IPS DF 6.9 (cell line): ENCODE data around the gene CES1.
A peak's percentile ranks its signal among the peaks of the same experiment; 100 is the strongest.
"Not testable (repeated sequence)": the region's sequence is repeated elsewhere in the genome, so short reads cannot be mapped to it uniquely, and the experiment has no call there.

Source experiments
- DNase-seq: peaks from one replicate; pipeline ENCODE4 v3.0.0-alpha.2; 2013; ENCODE audit warnings: low read depth, low spot score
- H3K27ac ChIP-seq: one replicate; pipeline ENCODE4 v1.5.1; 2013; ENCODE audit warnings: low read length, control low read depth
- H3K27me3 ChIP-seq: 2 replicates; pipeline ENCODE4 v1.6.1; 2013; ENCODE audit warnings: mild to moderate bottlenecking, low read length; ENCODE audit not compliant: control insufficient read depth, insufficient read depth
- H3K36me3 ChIP-seq: 2 replicates; pipeline ENCODE4 v1.6.1; 2013; ENCODE audit warnings: low read length; ENCODE audit not compliant: control insufficient read depth, insufficient read depth
- H3K4me1 ChIP-seq: 2 replicates; pipeline ENCODE4 v1.6.1; 2013; ENCODE audit warnings: low read length; ENCODE audit not compliant: control insufficient read depth, insufficient read depth
- H3K4me3 ChIP-seq: 2 replicates; pipeline ENCODE4 v1.5.1; 2013; ENCODE audit warnings: mild to moderate bottlenecking, low read length
- H3K9me3 ChIP-seq: 2 replicates; pipeline ENCODE4 v1.6.1; 2013; ENCODE audit warnings: low read length, inconsistent platforms; ENCODE audit not compliant: control insufficient read depth, insufficient read depth
- WGBS: extraction: QIAGEN DNeasy Blood & Tissue Kit; methylation state at CpG from one replicate; pipeline ENCODE4 v1.1.7; 2013; ENCODE audit warnings: mixed read lengths, missing lambda C conversion rate; ENCODE audit not compliant: insufficient read length, insufficient coverage; 5-methylcytosine and 5-hydroxymethylcytosine counted together

CES1 gene

DNA sequence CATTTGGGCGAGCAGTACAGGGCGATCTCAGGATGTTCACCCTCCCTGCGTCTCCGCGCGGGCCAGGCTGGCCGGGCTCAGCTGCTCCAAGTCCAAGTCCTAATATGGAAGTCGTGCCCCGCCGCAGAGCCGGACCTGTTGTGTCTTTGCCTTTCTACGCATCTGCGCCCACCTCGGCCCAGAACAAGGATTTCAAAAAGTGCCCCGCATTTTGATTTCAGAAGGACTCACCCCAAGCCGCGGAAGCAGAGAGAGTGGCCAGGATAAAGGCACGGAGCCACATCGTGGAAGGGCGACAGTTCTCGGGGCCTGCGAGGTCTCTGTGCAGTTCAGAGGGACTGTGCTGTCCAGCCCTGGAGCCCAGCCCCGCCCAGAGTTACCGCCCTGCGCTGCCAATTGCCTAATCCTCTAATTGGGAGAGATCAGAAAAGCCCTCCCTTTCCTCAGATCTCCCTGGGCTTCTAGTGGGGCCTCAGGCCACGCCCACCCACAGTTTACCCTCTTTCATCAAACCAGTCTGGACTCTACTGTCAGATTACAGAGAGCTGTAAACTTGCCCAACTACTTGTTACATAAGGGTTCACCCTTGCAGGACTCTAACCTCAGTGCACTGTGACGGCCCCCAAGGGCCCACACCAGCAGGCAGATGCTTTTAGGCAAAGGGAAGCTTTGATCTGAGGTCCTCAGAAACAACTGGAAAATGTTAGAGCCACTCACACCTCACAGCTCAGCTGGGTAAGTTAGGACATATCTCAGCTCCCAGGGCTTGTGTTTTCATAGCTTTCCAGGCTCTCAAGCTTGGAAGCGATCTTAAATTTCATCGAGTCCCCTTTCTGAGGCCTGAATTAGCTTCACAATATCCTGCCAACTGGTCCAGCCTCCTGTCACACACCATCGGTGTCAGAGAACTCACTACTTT lies at the start of gene CES1:
TSS of gene CES1 (minus strand) at position 324 of the 919 bp plus-strand sequence. CDS start at position 283, 41 bp downstream.
- Histone ChIP-seq H3K4me3 (no peak within 1 kb of the TSS), H3K36me3 (no peaks in the 10 kb centered on the region), H3K9me3 (no peaks in the 10 kb centered on the region), H3K4me1 (no peaks in the 10 kb centered on the region), H3K27me3 (no peaks in the 10 kb centered on the region), H3K27ac (no peak within 1 kb of the TSS)
- peak; percentile 22 for DNase-seq
- no CpG with 5 or more reads among the region's 30 CpGs for WGBS

DNA sequence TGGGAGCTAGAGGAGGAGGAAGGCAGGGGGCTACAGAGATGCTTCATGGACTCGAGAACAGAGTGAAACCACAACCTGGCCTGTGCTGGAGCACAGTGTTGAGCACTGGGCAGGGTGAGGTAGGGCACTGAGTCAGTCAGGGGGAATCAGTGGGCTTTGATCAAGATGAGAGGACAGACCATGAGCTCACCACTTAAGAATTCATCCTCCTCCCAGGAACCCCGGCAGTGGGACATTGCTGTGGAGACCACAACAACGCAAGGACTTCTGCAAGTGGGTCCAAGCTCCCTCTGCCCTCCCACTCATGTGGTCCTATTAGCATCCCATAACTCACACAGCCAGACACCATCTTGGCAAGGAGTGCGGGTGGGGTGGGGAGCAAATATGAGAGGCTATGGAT lies 44.0 kb upstream of the CES1 start:
- no peaks in the 10 kb centered on the region for H3K9me3 ChIP-seq
- no peak for DNase-seq

DNA sequence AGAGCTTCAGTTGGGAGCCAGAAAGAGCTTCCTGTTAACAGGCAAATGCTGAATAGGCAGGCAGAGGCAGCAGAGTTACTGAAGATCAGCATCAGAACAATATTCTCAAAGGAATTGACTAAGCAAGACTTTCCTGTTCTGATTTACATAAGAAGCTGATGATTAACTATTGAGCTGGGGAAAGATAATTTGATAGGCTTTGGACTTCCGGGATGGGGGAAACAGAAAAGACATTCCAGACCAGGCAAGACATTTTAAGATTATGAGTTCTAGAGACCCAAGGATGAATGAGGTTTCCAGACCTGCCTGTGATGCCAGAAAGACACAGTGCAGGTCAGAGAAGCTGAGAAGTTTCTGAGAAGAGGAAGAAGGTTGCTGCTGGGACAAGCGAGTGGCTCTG lies 42.4 kb upstream of the CES1 start, which contains the start of gene CES5A:
TSS of gene CES5A (minus strand) at position 101 of the 400 bp plus-strand sequence. CDS start 152 bp downstream, outside the sequence.
- Histone ChIP-seq H3K4me3 (no peak within 1 kb of the TSS), H3K9me3 (no peaks in the 10 kb centered on the region), H3K27me3 (no peaks in the 10 kb centered on the region), H3K4me1 (no peaks in the 10 kb centered on the region), H3K27ac (no peak within 1 kb of the TSS), H3K36me3 (no peaks in the 10 kb centered on the region)
- DNase-seq, result no peak
- no CpG with 5 or more reads among the region's 2 CpGs for WGBS

More for the DNA sequence above, 44.0 kb upstream of the CES1 start:
- H3K4me1 ChIP-seq, result no peaks in the 10 kb centered on the region
- no peak overlapping the region for H3K27ac ChIP-seq
- no CpG with 5 or more reads among the region's 4 CpGs for WGBS
- H3K4me3 ChIP-seq, result no peak overlapping the region
- H3K27me3 ChIP-seq, result no peaks in the 10 kb centered on the region
- H3K36me3 ChIP-seq, result no peaks in the 10 kb centered on the region

GRCh38 chr16:55873122-55873521 lies 40.2 kb upstream of the CES1 start:
- WGBS, result no CpG with 5 or more reads among the region's 5 CpGs
- H3K4me1 ChIP-seq, result no peaks in the 10 kb centered on the region
- no peaks in the 10 kb centered on the region for H3K9me3 ChIP-seq
- H3K27ac ChIP-seq, result no peak overlapping the region
- no peak for DNase-seq
- no peak overlapping the region for H3K4me3 ChIP-seq
- no peaks in the 10 kb centered on the region for H3K36me3 ChIP-seq
- no peaks in the 10 kb centered on the region for H3K27me3 ChIP-seq

DNA sequence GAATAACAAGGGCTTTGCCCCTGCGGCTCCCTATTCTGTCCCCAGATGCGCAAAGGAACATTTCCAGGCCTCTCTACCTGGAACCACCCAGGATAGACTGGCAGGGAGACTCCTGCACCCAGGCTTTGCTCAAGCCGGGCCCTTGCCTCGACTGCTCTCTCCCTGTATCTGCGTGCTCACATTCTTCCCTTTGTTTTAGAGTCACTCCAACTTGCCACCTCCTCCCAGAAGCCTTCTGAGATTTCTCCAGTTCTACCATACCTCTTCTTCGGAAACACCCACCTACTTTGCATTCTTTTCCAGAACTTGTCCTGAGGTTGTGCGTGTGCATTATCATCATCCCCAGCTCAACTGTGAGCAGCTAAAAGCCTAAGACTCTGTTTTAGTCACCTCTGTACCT lies 39.2 kb upstream of the CES1 start:
- DNase-seq, result no peak
- Histone ChIP-seq H3K9me3 (no peaks in the 10 kb centered on the region), H3K27ac (no peak overlapping the region), H3K4me3 (no peak overlapping the region), H3K27me3 (no peaks in the 10 kb centered on the region), H3K36me3 (no peaks in the 10 kb centered on the region), H3K4me1 (no peaks in the 10 kb centered on the region)
- WGBS, result no CpG with 5 or more reads among the region's 7 CpGs

DNA sequence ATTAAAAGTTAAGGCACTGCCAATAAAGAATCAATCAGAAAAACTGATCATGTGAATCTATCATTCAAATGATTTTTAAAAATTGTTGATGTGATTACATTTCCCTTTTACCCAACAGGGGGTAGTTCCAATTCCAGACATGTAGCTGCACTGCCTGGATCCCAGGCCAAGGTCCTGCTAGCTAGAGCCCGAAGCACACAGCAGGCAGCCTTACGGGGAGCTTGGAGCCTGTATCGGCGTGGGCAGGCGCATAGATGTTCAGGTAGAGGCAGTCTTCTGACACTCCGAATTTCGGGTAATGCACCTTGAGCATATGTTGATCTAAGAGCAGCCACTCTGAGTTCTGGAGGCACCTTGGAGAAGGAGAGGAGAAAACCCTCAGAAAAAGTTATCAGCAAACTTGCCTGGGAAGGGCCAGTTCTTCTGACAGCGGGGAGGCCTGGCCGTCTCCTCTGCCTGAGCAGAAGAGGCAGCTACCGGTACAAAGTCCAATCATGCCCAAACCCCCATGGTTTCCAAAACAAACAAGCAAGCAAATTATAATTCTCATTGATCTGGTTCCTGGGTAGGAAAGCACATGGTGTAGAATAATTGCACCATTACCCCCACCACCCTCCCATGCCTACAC lies 38.6 kb upstream of the CES1 start:
- no peak for DNase-seq
- no peaks in the 10 kb centered on the region for H3K36me3 ChIP-seq
- no peaks in the 10 kb centered on the region for H3K27me3 ChIP-seq
- no peak overlapping the region for H3K4me3 ChIP-seq
- no peaks in the 10 kb centered on the region for H3K4me1 ChIP-seq
- no peaks in the 10 kb centered on the region for H3K9me3 ChIP-seq
- H3K27ac ChIP-seq, result no peak overlapping the region
- no CpG with 5 or more reads among the region's 10 CpGs for whole genome bisulfite sequencing

GRCh38 chr16:55868980-55869379 lies 36.1 kb upstream of the CES1 start:
- H3K27ac ChIP-seq, result no peak overlapping the region
- no peak overlapping the region for H3K4me3 ChIP-seq
- no CpG with 5 or more reads among the region's 7 CpGs for WGBS
- no peaks in the 10 kb centered on the region for H3K36me3 ChIP-seq
- no peaks in the 10 kb centered on the region for H3K4me1 ChIP-seq
- no peak for DNase-seq
- no peaks in the 10 kb centered on the region for H3K9me3 ChIP-seq
- no peaks in the 10 kb centered on the region for H3K27me3 ChIP-seq

DNA sequence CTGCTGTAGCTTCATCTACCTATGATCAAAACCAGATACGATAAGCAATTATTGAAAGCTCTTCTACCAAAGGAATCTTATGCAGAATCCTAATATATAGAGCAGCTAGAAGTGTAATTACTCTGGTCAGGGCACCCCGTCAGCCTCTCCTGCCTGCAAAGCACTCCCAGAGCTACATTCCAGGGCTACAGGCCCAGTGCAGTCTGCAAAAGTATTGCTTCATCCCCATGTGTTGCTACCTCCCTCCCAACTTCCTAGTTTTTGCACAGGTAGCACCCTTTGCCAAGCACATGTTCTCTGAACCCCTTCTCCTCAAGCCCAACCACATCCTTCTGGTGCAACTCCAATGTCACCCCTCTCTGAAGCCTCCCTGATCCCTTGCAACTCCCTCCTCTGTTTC lies 35.2 kb upstream of the CES1 start:
- no peaks in the 10 kb centered on the region for H3K4me1 ChIP-seq
- no peaks in the 10 kb centered on the region for H3K27me3 ChIP-seq
- H3K9me3 ChIP-seq, result no peaks in the 10 kb centered on the region
- H3K27ac ChIP-seq, result no peak overlapping the region
- H3K36me3 ChIP-seq, result no peaks in the 10 kb centered on the region
- H3K4me3 ChIP-seq, result no peak overlapping the region
- WGBS, result no CpG with 5 or more reads among the region's 2 CpGs
- no peak for DNase-seq

GRCh38 chr16:55861288-55861687 lies 28.4 kb upstream of the CES1 start:
- no CpG with 5 or more reads among the region's 4 CpGs for WGBS
- H3K9me3 ChIP-seq, result no peaks in the 10 kb centered on the region
- H3K36me3 ChIP-seq, result no peaks in the 10 kb centered on the region
- H3K4me1 ChIP-seq, result no peaks in the 10 kb centered on the region
- no peak overlapping the region for H3K4me3 ChIP-seq
- DNase-seq, result no peak
- no peaks in the 10 kb centered on the region for H3K27me3 ChIP-seq
- no peak overlapping the region for H3K27ac ChIP-seq

DNA sequence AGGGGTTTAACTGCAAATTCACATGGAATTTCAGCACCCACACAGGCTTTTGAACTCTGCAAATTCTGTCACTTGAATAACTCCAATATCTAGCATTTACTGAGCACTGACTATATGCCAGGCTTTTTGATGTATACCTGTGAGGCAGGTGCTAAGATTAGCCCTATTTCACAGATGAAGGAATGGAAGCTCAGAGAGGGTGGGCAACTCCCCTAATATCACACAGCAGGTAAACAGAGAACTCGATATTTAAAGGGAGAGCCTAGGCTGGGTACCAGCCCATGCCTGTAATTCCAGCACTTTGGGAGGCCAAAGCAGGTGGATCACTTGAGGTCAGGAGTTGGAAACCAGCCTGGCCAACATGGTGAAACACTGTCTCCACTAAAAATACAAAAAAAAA lies 24.8 kb upstream of the CES1 start:
- H3K27me3 ChIP-seq, H3K9me3 ChIP-seq, H3K4me1 ChIP-seq, DNase-seq, H3K27ac ChIP-seq, H3K4me3 ChIP-seq, H3K36me3 ChIP-seq: not testable (repeated sequence)
- no CpG with 5 or more reads among the region's 1 CpG for WGBS
